ENCODE results near the gene R3HDM1.

DNA sequence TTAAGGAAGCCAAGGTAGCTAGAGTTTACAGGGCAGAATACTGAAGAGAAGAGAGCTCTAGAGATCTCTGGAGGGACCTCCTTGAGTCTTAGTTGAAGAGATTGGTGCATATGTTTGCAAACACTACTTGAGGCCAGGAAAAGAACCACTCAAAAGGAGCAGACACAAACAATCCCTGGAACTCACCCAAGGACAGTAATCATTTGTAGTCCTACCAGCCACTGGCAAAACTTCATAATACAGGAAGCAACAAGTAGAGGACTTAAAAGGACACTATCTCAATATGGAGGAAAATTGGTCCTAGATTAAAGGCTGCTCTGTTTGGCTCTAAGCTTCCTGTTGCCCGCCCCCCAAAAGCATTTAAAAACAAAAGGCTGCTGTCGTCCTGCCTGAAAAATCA lies 163.4 kb downstream of the R3HDM1 start:
- TF ChIP-seq, protein P1, sequence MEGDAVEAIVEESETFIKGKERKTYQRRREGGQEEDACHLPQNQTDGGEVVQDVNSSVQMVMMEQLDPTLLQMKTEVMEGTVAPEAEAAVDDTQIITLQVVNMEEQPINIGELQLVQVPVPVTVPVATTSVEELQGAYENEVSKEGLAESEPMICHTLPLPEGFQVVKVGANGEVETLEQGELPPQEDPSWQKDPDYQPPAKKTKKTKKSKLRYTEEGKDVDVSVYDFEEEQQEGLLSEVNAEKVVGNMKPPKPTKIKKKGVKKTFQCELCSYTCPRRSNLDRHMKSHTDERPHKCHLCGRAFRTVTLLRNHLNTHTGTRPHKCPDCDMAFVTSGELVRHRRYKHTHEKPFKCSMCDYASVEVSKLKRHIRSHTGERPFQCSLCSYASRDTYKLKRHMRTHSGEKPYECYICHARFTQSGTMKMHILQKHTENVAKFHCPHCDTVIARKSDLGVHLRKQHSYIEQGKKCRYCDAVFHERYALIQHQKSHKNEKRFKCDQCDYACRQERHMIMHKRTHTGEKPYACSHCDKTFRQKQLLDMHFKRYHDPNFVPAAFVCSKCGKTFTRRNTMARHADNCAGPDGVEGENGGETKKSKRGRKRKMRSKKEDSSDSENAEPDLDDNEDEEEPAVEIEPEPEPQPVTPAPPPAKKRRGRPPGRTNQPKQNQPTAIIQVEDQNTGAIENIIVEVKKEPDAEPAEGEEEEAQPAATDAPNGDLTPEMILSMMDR (IDR thresholded peaks at IDR 0.05): no peak
- no peak for TF ChIP-seq EZH2 (IDR thresholded peaks at IDR 0.05; ENCODE audit: borderline replicate concordance, insufficient read depth, low read depth, low read length, poor library complexity, severe bottlenecking)

Data from B cell (primary cell).